Tibial nerve (tissue), 4 donors: ENCODE measurements around the gene FAM83G. TPM values are rescaled to one million over a fixed set of nuclear protein-coding genes. Genes with fewer than 3 reads are reported as not detected.

Source experiments
- DNase-seq, 2 donors: peaks; one replicate each; pipeline ENCODE4 v3.0.0-alpha.2; 2019; ENCODE audit warnings: low spot score in 2 of 2
- H3K27ac ChIP-seq, 4 donors: fragments of 200-600 bp; sonication (generic) in 3 of 4; one replicate each; pipeline ENCODE4 v1.5.1; 2017 to 2019; ENCODE audit warnings: mild to moderate bottlenecking in 1 of 4
- H3K27me3 ChIP-seq, 2 donors: fragments of 200-600 bp; sonication (generic) in 1 of 2; one replicate each; pipeline versions ENCODE4 v1.5.1 to v1.6.0; 2017 to 2019
- H3K36me3 ChIP-seq, 3 donors: fragments of 200-600 bp; sonication (generic); one replicate each; pipeline ENCODE4 v1.5.1; 2018 to 2019
- H3K4me1 ChIP-seq, 4 donors: fragments of 200-600 bp; sonication (generic) in 3 of 4; one replicate each; pipeline ENCODE4 v1.5.1; 2017 to 2019
- H3K4me3 ChIP-seq, 4 donors: fragments of 200-600 bp; sonication (generic) in 3 of 4; one replicate each; pipeline ENCODE4 v1.5.1; 2017 to 2019; ENCODE audit warnings: mild to moderate bottlenecking in 1 of 4, moderate library complexity in 1 of 4
- H3K9me3 ChIP-seq, 4 donors: fragments of 200-600 bp; sonication (generic) in 3 of 4; one replicate each; pipeline ENCODE4 v1.5.1; 2017 to 2019
- CTCF ChIP-seq, 5 experiments: fragments of 200-600 bp in 3 of 5; fragments of 450-650 bp in 2 of 5; sonication (generic) in 3 of 5; IDR thresholded peaks; one replicate each; pipeline ENCODE4 v1.5.1; 2016 to 2019; ENCODE audit warnings: antibody characterized with exemption in 5 of 5, mild to moderate bottlenecking in 3 of 5, moderate library complexity in 2 of 5
- EP300 ChIP-seq, 2 donors: sonication (generic); formaldehyde crosslinking; IDR thresholded peaks; one replicate each; pipeline ENCODE4 v1.6.1; 2017; ENCODE audit warnings: antibody characterized with exemption in 2 of 2, mild to moderate bottlenecking in 1 of 2
- POLR2A ChIP-seq, 2 donors: fragments of 450-650 bp; IDR thresholded peaks; one replicate each; pipeline ENCODE4 v1.6.1; 2017; ENCODE audit warnings: antibody characterized with exemption in 2 of 2, mild to moderate bottlenecking in 2 of 2, moderate library complexity in 2 of 2
- WGBS, 2 donors: methylation state at CpG; one replicate each; pipeline ENCODE4 v1.1.5; 2018; 5-methylcytosine and 5-hydroxymethylcytosine counted together
- total RNA-seq, 4 donors: library from RNA; depleted of rRNA; stranded (reverse); fragments of >200 nt; gene quantifications; one replicate each; pipeline ENCODE4 v1.1.0, GENCODE V29; 2016

FAM83G gene
- total RNA-seq, 4 donors from 2014 or later, result 1.3 to 11.8 (median 3.8) TPM

- 87 to 94% methylated on average over 16 to 20 of the region's 21 CpGs for WGBS, 2 donors
- DNase-seq, result no peak
- no peak for TF ChIP-seq POLR2A (IDR thresholded peaks at IDR 0.05)
- no peak for TF ChIP-seq EP300 (IDR thresholded peaks at IDR 0.05)
- TF ChIP-seq CTCF (IDR thresholded peaks at IDR 0.05), result no peak
- no peaks in the 10 kb centered on the region for H3K36me3 ChIP-seq
- no peak overlapping the region for H3K4me3 ChIP-seq
- H3K4me1 ChIP-seq, result no peaks in the 10 kb centered on the region
- no peaks in the 10 kb centered on the region for H3K9me3 ChIP-seq
- H3K27ac ChIP-seq, result no peak overlapping the region
- H3K27me3 ChIP-seq, result no peaks in the 10 kb centered on the region
Observed at GRCh38 chr17:18984273-18985114, 20.1 kb downstream of the FAM83G start.

- no peaks in the 10 kb centered on the region for H3K27me3 ChIP-seq
- H3K4me1 ChIP-seq, result no peaks in the 10 kb centered on the region
- H3K9me3 ChIP-seq, result no peaks in the 10 kb centered on the region
- TF ChIP-seq CTCF (IDR thresholded peaks at IDR 0.05) (no peak), EP300 (IDR thresholded peaks at IDR 0.05) (no peak), POLR2A (IDR thresholded peaks at IDR 0.05) (no peak)
- no peak for DNase-seq
- H3K36me3 ChIP-seq, result no peaks in the 10 kb centered on the region
- no peak overlapping the region for H3K4me3 ChIP-seq
- peak overlapping the region in 1 of 4 donors; percentile 71 for H3K27ac ChIP-seq
- WGBS, 2 donors, result 70 to 80% methylated on average over 28 to 30 of the region's 30 CpGs
Observed at GRCh38 chr17:18981642-18982424, 22.7 kb downstream of the FAM83G start.

- no peaks in the 10 kb centered on the region for H3K4me1 ChIP-seq
- TF ChIP-seq EP300 (IDR thresholded peaks at IDR 0.05) (no peak), POLR2A (IDR thresholded peaks at IDR 0.05) (no peak), CTCF (IDR thresholded peaks at IDR 0.05) (no peak)
- WGBS, 2 donors, result 81 to 88% methylated on average over 6 of the region's 6 CpGs
- DNase-seq, result no peak
- no peaks in the 10 kb centered on the region for H3K9me3 ChIP-seq
- no peaks in the 10 kb centered on the region for H3K36me3 ChIP-seq
- no peak overlapping the region for H3K4me3 ChIP-seq
- no peaks in the 10 kb centered on the region for H3K27me3 ChIP-seq
- no peak overlapping the region for H3K27ac ChIP-seq
Observed at GRCh38 chr17:18981335-18981641, 23.3 kb downstream of the FAM83G start.

DNA sequence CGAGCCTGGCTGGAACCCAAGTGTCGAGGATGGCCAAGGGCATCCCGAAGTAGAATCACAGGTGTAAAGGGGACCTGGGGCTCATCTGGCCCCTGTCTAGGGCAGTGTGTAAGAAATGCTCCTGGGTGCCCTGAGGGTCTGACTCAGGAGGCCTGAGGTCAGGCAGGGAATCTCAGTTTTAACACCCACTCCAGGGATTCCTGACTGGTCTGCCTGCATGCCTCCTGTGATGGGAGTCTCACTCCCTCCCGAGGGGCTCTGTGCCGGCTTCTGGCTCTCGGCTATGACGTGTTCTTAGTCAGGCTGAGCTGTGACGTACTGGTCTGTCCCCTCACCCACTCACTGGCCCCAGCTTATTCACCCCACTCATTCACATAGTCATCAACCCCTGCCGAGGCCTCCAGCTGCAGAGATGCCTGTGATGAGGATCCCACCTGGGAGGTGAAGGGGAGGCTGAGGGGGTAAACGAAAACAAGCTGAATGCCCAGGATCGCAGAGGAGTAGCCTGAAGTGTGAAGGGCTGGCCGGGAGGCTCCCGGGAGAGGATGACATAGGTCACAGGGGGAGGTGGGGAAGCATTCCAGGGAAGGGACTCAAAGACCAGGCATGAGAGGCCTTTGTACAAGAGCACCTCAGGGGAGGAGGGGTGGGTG is 23.8 kb downstream of the FAM83G start:
- H3K36me3 ChIP-seq, result no peaks in the 10 kb centered on the region
- DNase-seq, result no peak
- H3K9me3 ChIP-seq, result no peaks in the 10 kb centered on the region
- no peaks in the 10 kb centered on the region for H3K4me1 ChIP-seq
- H3K27ac ChIP-seq, result no peak overlapping the region
- WGBS, 2 donors, result 57 to 72% methylated on average over 12 to 13 of the region's 13 CpGs
- H3K4me3 ChIP-seq, result no peak overlapping the region
- no peaks in the 10 kb centered on the region for H3K27me3 ChIP-seq
- no peak for TF ChIP-seq POLR2A (IDR thresholded peaks at IDR 0.05)
- TF ChIP-seq EP300 (IDR thresholded peaks at IDR 0.05), result no peak

DNA sequence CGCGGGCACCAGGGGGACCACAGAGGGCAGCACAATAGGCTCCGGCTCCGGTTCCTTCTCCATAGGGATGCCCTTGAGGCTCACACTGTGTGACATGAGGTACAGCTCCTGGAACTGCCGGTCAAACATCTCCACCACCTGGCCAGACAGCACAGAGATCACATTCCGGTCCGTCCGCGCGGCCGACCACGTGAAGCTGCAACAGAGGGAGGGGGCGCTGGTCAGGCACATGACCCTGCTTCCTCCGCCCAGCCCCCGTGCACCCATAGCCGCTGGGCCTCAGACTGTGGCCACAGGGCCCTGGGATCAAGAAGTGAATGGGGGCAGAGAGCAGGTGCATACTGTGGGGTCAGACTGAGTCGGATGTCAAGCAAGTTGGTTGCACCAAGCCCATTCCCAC is 25.9 kb downstream of the FAM83G start:
- WGBS, 2 donors, result 86 to 91% methylated on average over 12 to 16 of the region's 17 CpGs
- Histone ChIP-seq H3K4me1 (no peaks in the 10 kb centered on the region), H3K36me3 (no peaks in the 10 kb centered on the region), H3K27ac (no peak overlapping the region), H3K9me3 (no peaks in the 10 kb centered on the region), H3K27me3 (no peaks in the 10 kb centered on the region), H3K4me3 (no peak overlapping the region)
- DNase-seq, result no peak
- TF ChIP-seq POLR2A (IDR thresholded peaks at IDR 0.05) (no peak), CTCF (IDR thresholded peaks at IDR 0.05) (no peak), EP300 (IDR thresholded peaks at IDR 0.05) (no peak)
